K562 (cell line): ENCODE measurements around the gene MAGED1. TPM values are rescaled to one million over a fixed set of nuclear protein-coding genes. Genes with fewer than 3 reads are reported as not detected.

Experiments
- GATAD2A ChIP-seq: fragments of 450-650 bp; IDR thresholded peaks from 2 replicates; pipeline ENCODE4 v1.6.1; 2017
- MXI1 ChIP-seq: IDR thresholded peaks from 2 replicates; pipeline ENCODE4 v1.6.1; 2011; ENCODE audit warnings: low read depth, mild to moderate bottlenecking, improper control_type of control experiment, low read length
- RAD21 ChIP-seq, 2 experiments: fragments of 250-450 bp in 1 of 2; fragments of 450-650 bp in 1 of 2; sonication (Bioruptor Pico) in 1 of 2; formaldehyde crosslinking in 1 of 2; IDR thresholded peaks in 1 of 2; conservative IDR thresholded peaks in 1 of 2; 2 replicates each; pipeline versions ENCODE4 v1.4.0 to v1.8.0; 2020 to 2022; ENCODE audit warnings: mild to moderate bottlenecking in 2 of 2, moderate library complexity in 1 of 2
- SMC3 ChIP-seq: conservative IDR thresholded peaks from 2 replicates; pipeline ENCODE4 v1.6.1; 2011; ENCODE audit warnings: low read depth, low read length, improper control_type of control experiment; ENCODE audit not compliant: insufficient read depth
- SOX6 ChIP-seq: fragments of 450-650 bp; IDR thresholded peaks from 2 replicates; pipeline ENCODE4 v1.6.1; 2014; ENCODE audit warnings: mild to moderate bottlenecking
- ZNF644 ChIP-seq: fragments of 200-800 bp; sonication (Bioruptor generic); IDR thresholded peaks from 2 replicates; pipeline ENCODE4 v1.6.1; 2016; ENCODE audit warnings: low read depth, missing genetic modification characterization, missing compliant biosample characterization
- polyA plus RNA-seq, 8 experiments: library from polyadenylated mRNA; depleted of rRNA in 4 of 8; stranded (reverse) in 5 of 8; unstranded in 3 of 8; fragments of >200 nt; fragmentation: Nextera tagmentation in 2 of 8; fragmentation: Illumina TruSeq in 1 of 8; extraction: Ambion mirVana in 2 of 8; extraction: Trizol in 1 of 8; gene quantifications; 2 replicates each; pipeline versions ENCODE4 v1.2.1 to v1.2.3, GENCODE V29; 2011 to 2014; ENCODE audit warnings: inconsistent platforms in 1 of 8, missing spikeins in 1 of 8
- total RNA-seq, 7 experiments: library from RNA; depleted of rRNA in 6 of 7; stranded (reverse); fragments of >200 nt in 6 of 7; fragmentation: Illumina TruSeq in 2 of 7; extraction: Trizol in 2 of 7; gene quantifications; 2 replicates each; pipeline versions ENCODE4 v1.2.1 to v1.2.3, GENCODE V29; 2011 to 2021; ENCODE audit warnings: low replicate concordance in 1 of 7
- TF ChIP-seq, protein P1 (sequence below), 3 experiments: IDR thresholded peaks in 2 of 3; conservative IDR thresholded peaks in 1 of 3; 2 replicates each; pipeline ENCODE4 v1.5.1; 2011 to 2012; ENCODE audit warnings: low read length in 3 of 3, mild to moderate bottlenecking in 3 of 3, control low read depth in 2 of 3, improper control_type of control experiment in 1 of 3, inconsistent platforms in 1 of 3, low read depth in 1 of 3, mixed read lengths in 1 of 3, moderate library complexity in 1 of 3; ENCODE audit not compliant: insufficient read depth in 2 of 3
- TF ChIP-seq, protein P2 (sequence below): fragments of 450-650 bp; formaldehyde crosslinking; IDR thresholded peaks from 2 replicates; pipeline ENCODE4 v1.4.0; 2020; ENCODE audit warnings: mild to moderate bottlenecking, moderate library complexity
- TF ChIP-seq, protein P3 (sequence below), 2 experiments: fragments of 450-650 bp; formaldehyde crosslinking in 1 of 2; IDR thresholded peaks; 2 replicates each; pipeline versions ENCODE4 v1.4.0 to v1.6.1; 2014 to 2020; ENCODE audit warnings: mild to moderate bottlenecking in 2 of 2, borderline replicate concordance in 1 of 2, low read depth in 1 of 2
- TF ChIP-seq, protein P4 (sequence below): fragments of 450-650 bp; IDR thresholded peaks from 2 replicates; pipeline ENCODE4 v1.6.1; 2016; ENCODE audit warnings: antibody characterized with exemption

MAGED1 gene
- total and polyA plus RNA-seq, 9 of the 15 experiments (the other 6 are each of a cell fraction or from before 2014, with no cell fraction given) = 5.7 to 41.2 (median 12.7) TPM

GRCh38 chrX:51860679-51861078, 32.7 kb upstream of the MAGED1 start (continued):
- TF ChIP-seq, protein P1, sequence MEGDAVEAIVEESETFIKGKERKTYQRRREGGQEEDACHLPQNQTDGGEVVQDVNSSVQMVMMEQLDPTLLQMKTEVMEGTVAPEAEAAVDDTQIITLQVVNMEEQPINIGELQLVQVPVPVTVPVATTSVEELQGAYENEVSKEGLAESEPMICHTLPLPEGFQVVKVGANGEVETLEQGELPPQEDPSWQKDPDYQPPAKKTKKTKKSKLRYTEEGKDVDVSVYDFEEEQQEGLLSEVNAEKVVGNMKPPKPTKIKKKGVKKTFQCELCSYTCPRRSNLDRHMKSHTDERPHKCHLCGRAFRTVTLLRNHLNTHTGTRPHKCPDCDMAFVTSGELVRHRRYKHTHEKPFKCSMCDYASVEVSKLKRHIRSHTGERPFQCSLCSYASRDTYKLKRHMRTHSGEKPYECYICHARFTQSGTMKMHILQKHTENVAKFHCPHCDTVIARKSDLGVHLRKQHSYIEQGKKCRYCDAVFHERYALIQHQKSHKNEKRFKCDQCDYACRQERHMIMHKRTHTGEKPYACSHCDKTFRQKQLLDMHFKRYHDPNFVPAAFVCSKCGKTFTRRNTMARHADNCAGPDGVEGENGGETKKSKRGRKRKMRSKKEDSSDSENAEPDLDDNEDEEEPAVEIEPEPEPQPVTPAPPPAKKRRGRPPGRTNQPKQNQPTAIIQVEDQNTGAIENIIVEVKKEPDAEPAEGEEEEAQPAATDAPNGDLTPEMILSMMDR (IDR thresholded peaks at IDR 0.05 in 2 of 3, conservative IDR thresholded peaks at IDR 0.05 in 1 of 3; ENCODE audit: insufficient read depth in 2 of 3, low read depth in 1 of 3, low read length in 3 of 3) = peak; percentile 31 to 59 (median 38); a peak in 3 of 6 replicates
- TF ChIP-seq GATAD2A (no peak), SOX6 (no peak), MXI1 (no peak), ZNF644 (tag) (no peak), RAD21 (CRISPR knock-in tag; conservative IDR thresholded peaks at IDR 0.05 in 1 of 2, IDR thresholded peaks at IDR 0.05 in 1 of 2) (peak in 1 of 2 experiments; percentile 56; a peak in 2 of 4 replicates), SMC3 (peak; percentile 32; the same call in 1 of the 2 replicates)
- TF ChIP-seq, protein P2, sequence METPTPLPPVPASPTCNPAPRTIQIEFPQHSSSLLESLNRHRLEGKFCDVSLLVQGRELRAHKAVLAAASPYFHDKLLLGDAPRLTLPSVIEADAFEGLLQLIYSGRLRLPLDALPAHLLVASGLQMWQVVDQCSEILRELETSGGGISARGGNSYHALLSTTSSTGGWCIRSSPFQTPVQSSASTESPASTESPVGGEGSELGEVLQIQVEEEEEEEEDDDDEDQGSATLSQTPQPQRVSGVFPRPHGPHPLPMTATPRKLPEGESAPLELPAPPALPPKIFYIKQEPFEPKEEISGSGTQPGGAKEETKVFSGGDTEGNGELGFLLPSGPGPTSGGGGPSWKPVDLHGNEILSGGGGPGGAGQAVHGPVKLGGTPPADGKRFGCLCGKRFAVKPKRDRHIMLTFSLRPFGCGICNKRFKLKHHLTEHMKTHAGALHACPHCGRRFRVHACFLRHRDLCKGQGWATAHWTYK (CRISPR knock-in tag) = no peak
- TF ChIP-seq, protein P3, sequence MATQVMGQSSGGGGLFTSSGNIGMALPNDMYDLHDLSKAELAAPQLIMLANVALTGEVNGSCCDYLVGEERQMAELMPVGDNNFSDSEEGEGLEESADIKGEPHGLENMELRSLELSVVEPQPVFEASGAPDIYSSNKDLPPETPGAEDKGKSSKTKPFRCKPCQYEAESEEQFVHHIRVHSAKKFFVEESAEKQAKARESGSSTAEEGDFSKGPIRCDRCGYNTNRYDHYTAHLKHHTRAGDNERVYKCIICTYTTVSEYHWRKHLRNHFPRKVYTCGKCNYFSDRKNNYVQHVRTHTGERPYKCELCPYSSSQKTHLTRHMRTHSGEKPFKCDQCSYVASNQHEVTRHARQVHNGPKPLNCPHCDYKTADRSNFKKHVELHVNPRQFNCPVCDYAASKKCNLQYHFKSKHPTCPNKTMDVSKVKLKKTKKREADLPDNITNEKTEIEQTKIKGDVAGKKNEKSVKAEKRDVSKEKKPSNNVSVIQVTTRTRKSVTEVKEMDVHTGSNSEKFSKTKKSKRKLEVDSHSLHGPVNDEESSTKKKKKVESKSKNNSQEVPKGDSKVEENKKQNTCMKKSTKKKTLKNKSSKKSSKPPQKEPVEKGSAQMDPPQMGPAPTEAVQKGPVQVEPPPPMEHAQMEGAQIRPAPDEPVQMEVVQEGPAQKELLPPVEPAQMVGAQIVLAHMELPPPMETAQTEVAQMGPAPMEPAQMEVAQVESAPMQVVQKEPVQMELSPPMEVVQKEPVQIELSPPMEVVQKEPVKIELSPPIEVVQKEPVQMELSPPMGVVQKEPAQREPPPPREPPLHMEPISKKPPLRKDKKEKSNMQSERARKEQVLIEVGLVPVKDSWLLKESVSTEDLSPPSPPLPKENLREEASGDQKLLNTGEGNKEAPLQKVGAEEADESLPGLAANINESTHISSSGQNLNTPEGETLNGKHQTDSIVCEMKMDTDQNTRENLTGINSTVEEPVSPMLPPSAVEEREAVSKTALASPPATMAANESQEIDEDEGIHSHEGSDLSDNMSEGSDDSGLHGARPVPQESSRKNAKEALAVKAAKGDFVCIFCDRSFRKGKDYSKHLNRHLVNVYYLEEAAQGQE (IDR thresholded peaks at IDR 0.05; ENCODE audit: borderline replicate concordance) = peak; percentile 42; the same call in 1 of the 2 replicates
- TF ChIP-seq, protein P3 (CRISPR knock-in tag; IDR thresholded peaks at IDR 0.05; ENCODE audit: low read depth) = no peak
- TF ChIP-seq, protein P4, sequence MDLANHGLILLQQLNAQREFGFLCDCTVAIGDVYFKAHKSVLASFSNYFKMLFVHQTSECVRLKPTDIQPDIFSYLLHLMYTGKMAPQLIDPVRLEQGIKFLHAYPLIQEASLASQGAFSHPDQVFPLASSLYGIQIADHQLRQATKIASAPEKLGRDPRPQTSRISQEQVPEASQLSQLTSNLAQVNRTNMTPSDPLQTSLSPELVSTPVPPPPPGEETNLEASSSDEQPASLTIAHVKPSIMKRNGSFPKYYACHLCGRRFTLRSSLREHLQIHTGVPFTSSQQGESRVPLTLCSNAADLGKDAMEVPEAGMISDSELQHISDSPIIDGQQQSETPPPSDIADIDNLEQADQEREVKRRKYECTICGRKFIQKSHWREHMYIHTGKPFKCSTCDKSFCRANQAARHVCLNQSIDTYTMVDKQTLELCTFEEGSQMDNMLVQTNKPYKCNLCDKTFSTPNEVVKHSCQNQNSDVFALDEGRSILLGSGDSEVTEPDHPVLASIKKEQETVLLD = no peak
